ENCODE data around the gene IMMP1L.
"Not testable (repeated sequence)": the region's sequence is repeated elsewhere in the genome, so short reads cannot be mapped to it uniquely, and the experiment has no call there.

Gene IMMP1L, protein sequence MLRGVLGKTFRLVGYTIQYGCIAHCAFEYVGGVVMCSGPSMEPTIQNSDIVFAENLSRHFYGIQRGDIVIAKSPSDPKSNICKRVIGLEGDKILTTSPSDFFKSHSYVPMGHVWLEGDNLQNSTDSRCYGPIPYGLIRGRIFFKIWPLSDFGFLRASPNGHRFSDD

DNA sequence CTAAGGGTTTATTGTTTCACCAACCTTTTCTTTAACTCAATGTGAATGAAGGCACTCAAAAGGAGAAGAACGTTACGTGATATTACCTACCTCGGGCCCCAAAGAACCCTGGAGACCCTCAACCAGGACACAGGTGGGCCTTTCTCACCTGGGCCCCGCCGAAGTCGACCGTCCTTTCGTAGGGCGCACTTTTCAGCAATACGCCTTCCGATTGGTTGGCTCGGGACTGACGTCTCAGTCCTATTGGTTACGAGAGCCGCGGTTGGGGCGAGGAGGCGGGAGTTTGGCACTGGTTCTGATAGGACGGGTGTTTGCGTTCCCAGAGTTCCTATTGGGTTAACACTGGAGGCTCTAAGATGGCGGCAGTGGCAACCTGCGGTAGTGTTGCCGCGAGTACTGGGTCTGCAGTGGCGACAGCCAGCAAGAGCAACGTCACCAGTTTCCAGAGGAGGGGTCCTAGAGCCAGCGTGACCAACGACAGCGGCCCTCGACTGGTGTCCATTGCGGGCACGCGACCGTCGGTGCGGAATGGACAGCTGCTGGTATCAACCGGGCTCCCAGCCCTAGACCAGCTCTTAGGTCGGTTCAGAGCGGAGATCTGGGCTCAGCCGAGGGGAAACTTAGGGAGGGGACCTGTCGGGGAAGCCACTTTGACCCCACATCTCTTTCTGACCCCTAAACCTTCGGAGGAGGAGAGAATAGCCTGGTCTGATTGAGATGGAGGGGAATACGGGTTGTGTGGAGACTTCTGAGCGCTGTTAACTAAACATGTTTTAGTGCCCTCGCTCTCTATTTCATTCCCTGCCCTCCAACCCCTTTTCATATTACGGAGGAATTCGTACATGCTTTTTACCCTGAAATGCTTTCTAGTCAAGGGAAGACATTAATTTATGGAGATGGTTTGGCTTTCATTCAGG is at the start of gene IMMP1L, which contains the start of gene ELP4:
Gene IMMP1L, minus strand, starts transcription at position 194 of the 917 bp plus-strand sequence. CDS start 46,346 bp downstream, outside the sequence.
Gene ELP4, plus strand, starts transcription at position 339 of the 917 bp plus-strand sequence. Its CDS starts 18 bp downstream, at position 357.
- peak; percentile 85 to 87 for DNase-seq (ENCODE audit: low read depth in 1 of 2, low spot score in 1 of 2)

- no peak for DNase-seq (ENCODE audit: low read depth in 1 of 2, low spot score in 1 of 2)
These were observed 48.6 kb upstream of the IMMP1L start for GRCh38 chr11:31558001-31558400.

DNA sequence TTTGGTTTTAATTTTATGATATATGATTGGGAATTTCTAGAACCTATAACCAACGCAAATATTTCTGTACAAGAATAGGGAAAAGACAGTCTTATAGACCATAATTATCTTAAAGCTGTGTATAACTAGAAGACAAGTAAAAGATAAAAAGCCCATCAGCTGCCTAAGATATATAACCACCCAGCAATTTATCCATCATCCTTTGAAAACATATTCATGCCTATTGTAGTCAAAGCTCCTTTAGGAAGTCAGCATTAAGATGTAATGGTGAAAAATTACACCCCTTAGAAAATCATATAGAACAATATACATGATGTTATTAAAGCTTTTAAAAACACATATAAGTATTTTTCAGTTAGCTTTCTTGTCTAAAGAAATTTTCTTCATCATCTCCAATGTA is 46.5 kb upstream of the IMMP1L start:
- DNase-seq (ENCODE audit: low read depth in 1 of 2, low spot score in 1 of 2) = no peak

- DNase-seq (ENCODE audit: low read depth in 1 of 2, low spot score in 1 of 2) = no peak
These were observed 33.4 kb upstream of the IMMP1L start for GRCh38 chr11:31542862-31543261.

GRCh38 chr11:31535479-31535878 is 26.1 kb upstream of the IMMP1L start:
- DNase-seq (ENCODE audit: low read depth in 1 of 2, low spot score in 1 of 2) = no peak

- no peak for DNase-seq (ENCODE audit: low read depth in 1 of 2, low spot score in 1 of 2)
These were observed 21.9 kb upstream of the IMMP1L start for GRCh38 chr11:31531293-31531692.

DNA sequence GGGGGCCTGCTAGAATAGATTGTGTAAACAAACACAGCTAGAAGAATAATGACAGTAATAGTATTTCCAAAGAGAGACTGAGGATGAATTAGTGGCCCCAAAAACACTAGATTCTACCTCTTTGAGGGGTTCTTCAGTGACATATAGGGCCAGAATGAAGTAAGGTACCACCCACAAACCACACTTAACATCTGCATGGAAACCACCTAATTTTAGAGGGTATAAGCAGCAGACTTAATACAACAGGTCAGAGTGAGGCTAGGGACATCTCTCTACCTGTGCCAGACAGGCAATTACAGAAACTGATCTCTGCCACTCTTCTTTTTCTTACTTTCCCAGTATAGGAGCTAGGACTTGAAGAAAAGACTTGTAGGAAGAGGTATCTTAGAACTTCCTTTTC is 20.3 kb upstream of the IMMP1L start:
- no peak for DNase-seq (ENCODE audit: low read depth in 1 of 2, low spot score in 1 of 2)

DNA sequence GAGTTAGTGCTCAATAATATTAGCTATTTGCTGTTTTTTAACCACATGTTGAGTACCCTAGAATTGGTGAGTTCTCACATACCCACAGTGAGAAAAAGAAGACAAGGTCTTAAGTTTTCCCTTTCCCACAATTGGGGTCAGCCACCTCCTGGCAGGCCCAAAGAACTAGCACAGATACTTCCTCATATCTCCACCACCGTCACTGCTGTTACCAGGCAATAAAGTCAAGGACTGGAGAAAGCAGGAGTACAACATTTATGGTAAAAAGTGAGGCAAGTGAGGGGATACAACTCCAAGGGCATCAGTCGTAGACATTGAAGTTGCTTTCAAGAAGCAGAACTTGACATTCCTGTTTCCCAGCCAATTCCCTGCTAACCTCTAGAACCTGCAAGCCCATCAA is 19.8 kb upstream of the IMMP1L start:
- no peak for DNase-seq (ENCODE audit: low read depth in 1 of 2, low spot score in 1 of 2)

GRCh38 chr11:31521497-31522150 is 12.2 kb upstream of the IMMP1L start:
- DNase-seq (ENCODE audit: low read depth in 1 of 2, low spot score in 1 of 2) = no peak

DNA sequence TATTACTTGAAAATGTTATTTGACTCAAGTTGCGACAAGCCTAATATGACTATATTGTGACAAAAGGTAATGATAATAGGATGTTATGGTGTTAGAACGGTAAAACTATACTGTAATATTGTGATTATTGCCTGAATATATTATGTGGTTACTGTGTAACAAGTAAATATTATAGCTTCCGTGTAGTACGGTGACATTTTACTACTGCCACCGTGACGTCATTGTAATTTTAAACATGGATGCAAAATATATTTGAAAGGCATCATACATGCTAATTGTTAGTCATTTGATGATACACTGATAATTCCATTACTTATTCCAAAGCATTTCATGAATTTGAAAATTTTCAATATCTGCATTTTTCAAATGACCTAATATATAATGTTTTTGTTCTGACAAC is 2.7 kb upstream of the IMMP1L start:
- DNase-seq (ENCODE audit: low read depth in 1 of 2, low spot score in 1 of 2) = no peak

- DNase-seq (ENCODE audit: low read depth in 1 of 2, low spot score in 1 of 2) = no peak
These were observed 382 bp downstream of the IMMP1L start for GRCh38 chr11:31509051-31509428.

DNA sequence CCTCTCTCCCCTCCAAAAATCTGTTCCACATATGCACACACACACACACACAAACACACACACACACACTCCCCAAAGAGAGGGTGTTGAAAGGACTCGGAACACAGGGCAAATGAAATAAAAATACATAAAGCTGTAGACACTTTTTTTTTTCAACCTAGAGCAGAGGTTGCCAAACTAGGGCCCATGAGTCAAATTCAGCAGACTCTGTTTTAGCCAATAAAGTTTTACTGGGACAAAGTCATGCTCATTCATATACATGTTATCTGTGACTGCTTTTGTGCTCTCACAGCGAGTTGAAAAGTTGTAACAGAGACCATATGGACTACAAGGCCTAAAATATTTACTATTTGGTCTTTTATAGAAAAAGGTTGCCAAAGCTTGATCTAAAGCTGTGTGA is 8.9 kb downstream of the IMMP1L start:
- DNase-seq (ENCODE audit: low read depth in 1 of 2, low spot score in 1 of 2) = no peak

- DNase-seq (ENCODE audit: low read depth in 1 of 2, low spot score in 1 of 2) = no peak
These were observed 9.7 kb downstream of the IMMP1L start for GRCh38 chr11:31499576-31500178.

DNA sequence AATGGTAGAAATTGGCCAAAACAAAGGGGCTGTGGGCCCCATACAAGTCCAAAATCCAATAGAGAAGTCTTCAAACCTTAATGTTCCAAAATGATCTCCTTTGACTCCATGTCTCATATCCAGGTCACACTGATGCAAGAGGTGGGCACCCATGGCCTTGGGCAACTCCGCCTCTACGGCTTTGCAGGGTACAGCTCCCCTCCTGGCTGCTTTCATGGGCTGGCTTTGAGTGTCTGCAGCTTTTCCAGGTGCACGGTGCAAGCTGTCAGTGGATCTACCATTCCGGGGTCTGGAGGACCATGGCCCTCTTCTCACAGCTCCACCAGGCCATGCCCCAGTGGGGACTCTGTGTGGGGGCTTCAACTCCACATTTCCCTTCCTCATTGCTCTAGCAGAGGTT is 15.7 kb downstream of the IMMP1L start:
- DNase-seq (ENCODE audit: low read depth in 1 of 2, low spot score in 1 of 2) = not testable (repeated sequence)

- DNase-seq (ENCODE audit: low read depth in 1 of 2, low spot score in 1 of 2) = no peak
These were observed 16.2 kb downstream of the IMMP1L start for GRCh38 chr11:31493235-31493634.

DNA sequence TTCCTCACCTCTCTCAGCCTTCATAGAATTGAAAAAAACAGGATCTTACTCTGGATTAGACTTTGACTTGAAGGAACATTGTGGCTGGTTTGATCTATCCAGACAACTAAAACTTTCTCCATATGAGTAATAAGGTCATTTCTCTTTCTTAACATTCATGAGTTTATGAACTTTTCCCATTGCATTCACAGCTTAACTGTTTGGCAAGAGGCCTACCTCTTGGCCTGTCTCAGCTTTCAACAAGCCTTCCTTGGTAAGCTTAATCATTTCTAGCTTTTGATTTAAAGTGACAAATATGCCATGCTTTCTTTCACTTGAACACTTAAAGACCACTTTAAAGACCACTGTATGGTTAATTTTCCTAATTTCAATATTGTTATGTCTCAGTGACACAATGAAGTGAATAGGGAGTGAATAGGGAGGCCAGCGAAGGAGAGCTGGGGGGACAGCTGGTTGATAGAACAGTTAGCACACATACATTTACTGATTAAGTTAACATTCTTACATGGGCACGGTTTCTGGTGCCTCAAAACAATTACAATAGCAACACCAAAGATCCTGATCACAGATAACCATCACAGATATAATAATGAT is 17.0 kb downstream of the IMMP1L start:
- no peak for DNase-seq (ENCODE audit: low read depth in 1 of 2, low spot score in 1 of 2)

DNA sequence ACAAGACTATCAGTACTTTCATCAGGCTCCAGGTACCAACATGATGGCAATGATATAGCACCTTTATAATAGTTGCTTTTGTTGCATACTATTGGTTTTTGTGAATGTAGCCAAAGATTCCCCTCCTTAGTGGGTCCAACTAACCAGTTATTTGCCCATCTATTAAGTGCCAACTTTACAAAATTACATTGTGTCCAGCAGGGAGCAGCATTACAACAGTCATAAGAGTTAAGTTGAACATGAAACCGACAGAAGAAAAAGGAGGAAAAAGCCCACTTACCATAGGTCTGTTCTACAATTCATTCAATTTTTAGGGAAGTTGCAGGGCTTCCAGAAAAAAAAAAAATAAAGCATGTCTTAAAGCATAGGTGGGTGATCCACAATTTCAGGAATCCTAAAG is 21.6 kb downstream of the IMMP1L start:
- DNase-seq (ENCODE audit: low read depth in 1 of 2, low spot score in 1 of 2) = no peak

DNA sequence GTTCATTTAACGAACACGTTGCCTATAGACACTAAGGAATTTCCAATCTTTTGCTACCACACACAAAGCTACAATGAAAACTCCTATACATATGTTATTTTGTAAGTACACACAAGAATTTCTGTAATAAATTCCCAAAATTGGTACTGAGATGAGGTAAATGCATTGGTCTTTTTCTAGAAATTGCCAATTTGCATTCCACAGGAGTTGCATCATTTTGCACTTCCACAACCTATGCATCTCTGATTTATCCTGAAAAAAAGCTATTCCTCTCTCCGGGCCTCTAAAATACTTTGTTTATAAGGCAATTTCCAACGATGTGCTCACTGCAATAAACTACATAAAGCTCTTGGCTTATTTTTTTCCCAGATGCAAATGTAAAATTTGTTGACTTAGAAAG is 24.9 kb downstream of the IMMP1L start:
- DNase-seq (ENCODE audit: low read depth in 1 of 2, low spot score in 1 of 2) = no peak

GRCh38 chr11:31480930-31481329 is 28.5 kb downstream of the IMMP1L start:
- no peak for DNase-seq (ENCODE audit: low read depth in 1 of 2, low spot score in 1 of 2)

DNA sequence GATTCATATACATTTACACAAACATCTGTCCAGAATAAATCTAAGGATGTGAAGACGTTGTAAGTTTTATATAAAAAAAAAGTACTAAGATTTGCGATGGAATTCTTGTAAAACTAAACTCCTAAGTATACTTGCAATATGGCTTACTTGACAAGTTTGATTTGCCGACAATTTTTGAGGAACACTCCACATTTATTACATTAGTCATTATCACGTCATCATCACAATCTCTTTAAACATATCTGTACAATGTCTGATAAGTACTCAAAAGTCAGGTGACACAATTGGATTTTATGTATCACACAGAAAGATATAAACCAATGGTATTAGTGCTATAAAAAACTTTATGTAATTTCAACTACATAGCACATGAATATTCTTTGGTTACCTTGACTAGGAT is 30.4 kb downstream of the IMMP1L start:
- DNase-seq (ENCODE audit: low read depth in 1 of 2, low spot score in 1 of 2) = no peak

DNA sequence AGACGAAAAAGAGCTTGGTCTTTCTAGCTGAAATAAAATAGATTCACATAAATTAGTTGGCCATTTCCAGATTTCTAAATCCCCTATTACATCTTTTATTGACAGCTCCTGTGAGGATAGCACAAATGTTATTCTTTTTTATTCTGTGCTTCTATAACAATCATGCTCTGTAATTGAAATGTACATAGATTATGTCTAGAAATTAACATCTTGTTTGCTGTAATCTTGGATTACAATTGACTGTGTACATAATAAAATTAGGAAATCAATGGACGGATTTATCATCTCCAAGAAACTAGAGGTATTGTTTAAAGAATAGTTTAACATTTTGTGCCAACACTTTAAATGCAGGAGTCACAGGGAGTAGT is 31.2 kb downstream of the IMMP1L start:
- no peak for DNase-seq (ENCODE audit: low read depth in 1 of 2, low spot score in 1 of 2)
